Stimulated activated CD4-positive, alpha-beta T cell treated with anti-CD3 and anti-CD28 coated beads, TNF-alpha, amount 100 ng/mL, for 1 hour (primary cell): ENCODE measurements around the gene HOXD8.

Experiments used
- DNase-seq, 3 donors: peaks; one replicate each; pipeline ENCODE4 v3.0.0-alpha.2; 2020; ENCODE audit warnings: low read depth in 3 of 3, low spot score in 1 of 3

Gene HOXD8

DNA sequence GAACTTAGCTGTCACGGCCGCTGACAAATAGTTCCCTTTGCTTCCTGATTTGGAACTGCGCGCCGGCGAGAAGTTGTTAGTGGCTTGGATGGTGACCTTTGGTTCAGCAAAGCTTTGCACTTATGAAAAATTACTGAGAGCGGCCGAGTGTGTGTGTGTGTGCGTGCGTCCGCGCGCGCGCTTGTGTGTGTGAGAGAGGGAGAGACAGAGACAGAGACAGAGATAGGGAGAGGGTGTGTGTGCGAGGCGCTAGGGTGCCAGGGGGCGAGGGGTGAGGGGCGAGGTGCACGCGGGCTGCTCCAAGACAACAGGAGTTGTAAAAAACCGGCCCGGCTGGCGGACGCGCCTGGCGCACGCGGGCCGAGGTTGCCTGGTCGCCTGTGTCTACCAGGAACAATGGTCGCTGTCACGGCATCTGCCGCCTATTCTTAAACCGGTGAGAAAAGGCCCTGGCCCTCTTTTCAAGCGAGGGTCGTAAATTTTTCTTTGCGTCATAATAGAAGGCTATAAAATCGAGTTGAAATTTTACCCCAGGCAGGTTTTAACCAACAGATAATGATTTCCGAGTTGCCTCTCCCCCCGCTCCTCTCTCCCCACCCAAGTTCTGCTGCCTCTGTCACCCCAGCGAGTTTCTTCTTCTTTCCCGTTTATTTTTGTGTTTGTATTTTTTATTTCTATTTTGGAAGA is 28.1 kb downstream of the HOXD8 start:
- no peak for DNase-seq

DNA sequence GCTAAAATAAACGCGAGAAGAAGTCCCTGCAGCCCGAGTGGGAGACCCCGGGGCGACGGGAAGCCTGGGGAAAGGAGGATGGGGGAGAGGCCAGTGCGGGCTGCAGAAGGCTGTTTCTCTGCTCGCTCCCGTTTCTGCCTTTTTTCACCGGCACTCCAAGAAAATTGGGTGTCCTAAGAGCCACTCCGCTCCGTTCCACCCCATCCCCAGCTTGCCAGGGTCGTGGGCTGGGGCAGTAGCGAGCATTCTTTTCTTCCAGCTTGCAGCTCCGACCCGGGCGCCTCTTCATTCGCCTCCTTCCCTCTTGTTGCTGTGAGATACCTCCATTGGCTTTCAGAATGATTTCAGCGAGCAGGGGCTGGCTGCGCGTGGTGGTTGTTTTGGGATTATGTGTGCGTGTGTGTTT is 28.7 kb downstream of the HOXD8 start:
- DNase-seq: no peak

DNA sequence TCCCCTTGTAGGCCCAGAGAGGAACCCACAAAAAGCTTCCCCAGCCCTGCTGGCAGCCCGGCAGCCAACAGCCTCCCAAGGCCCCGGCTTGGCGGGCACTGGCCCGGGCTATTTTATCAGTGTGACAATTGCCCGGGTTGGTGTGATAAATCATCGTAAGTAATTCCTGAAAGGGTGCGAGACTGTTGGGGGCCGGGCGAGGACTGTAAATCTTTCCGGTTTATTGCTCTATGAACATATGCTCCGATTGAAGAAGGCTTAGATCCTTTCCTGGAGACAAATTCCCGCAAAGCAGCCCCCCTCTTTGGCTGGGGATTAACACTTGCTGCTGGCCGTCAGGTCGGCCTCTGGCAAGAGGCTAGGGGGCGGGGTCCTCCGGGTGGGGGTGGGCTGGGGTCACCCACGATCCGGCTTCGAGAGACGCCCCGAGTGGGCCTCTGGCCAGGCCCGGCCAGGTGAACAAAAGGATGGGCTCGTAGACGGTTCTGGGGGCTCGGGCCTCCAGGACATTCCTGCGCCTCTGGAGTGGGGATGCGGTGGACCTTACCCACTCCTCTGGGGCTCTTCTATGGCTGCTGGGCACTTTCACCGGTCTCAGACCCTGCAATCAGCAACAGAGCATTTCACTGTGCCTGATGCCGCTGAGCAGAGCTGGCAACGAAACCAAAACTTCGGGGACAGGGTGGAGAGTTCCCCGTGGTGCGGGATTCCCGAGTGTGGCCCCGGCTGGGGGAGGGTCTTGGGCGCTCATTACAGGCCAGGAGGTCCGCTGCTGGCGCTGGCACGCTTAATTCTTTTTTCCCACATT is 29.6 kb downstream of the HOXD8 start:
- DNase-seq: no peak

DNA sequence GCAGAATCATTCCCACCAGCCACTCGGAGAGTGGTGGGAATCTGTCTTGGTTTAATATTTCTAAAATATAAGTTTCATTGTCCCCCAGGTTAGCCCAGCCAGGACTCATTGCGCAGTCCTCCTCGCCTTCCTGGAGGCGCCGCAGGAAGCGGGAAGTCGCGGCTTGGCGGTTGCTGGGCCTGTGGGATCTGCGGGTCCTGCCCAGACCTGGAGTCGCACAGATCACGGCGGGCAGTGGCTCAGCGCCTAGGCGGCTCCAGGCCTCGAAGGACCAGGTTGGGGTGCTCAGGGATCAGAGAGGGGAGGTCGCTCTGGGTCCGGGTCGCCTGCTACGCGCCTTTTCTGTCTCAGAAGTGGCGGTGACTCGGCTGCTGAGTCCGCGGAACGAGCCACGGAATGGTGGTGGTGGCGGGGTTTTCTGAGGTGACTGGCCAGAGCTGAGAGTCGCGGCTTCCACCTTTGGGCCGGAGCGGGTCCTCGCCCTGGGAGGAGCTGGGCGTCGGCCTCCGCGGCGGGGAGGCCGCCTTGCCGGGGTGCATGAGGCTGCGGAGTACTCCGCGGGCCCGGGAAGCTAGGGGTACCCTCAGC is 30.3 kb downstream of the HOXD8 start:
- no peak for DNase-seq

DNA sequence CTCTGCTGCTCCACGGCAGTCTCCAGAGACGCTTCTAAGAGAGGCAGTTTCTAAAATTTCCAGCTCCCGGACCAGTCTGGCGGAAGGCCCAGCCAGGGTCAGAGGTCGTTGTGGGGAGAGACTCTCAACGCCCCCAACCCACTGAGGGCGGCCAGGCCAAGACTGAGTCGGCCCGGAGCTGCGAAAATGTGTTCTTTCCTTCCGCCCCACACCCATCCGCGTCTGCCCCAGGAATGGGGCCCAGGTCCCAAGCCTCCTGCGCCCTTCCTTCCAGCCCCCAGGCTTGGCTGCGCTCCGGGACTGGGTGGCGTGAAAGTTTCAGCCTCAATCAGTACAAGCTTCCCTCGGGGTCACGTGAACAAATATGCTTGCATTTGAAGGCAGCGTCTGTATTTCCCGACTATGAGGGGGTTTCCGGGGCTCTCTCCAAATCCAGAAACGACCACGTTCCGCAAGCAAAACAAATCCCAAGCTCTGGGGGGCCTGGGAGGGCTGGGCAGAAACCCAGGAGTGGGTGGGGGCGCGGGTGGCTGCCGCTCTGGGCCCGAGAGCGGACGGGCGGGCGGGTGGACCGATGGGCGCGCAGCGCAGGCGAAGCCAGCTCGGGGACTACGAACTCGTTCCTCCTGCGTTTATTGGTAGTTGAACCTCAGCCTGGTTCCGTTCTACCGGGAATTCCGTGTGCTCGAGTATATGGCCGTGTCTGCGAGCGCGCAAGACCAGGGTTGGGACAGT is 30.9 kb downstream of the HOXD8 start:
- DNase-seq: no peak

DNA sequence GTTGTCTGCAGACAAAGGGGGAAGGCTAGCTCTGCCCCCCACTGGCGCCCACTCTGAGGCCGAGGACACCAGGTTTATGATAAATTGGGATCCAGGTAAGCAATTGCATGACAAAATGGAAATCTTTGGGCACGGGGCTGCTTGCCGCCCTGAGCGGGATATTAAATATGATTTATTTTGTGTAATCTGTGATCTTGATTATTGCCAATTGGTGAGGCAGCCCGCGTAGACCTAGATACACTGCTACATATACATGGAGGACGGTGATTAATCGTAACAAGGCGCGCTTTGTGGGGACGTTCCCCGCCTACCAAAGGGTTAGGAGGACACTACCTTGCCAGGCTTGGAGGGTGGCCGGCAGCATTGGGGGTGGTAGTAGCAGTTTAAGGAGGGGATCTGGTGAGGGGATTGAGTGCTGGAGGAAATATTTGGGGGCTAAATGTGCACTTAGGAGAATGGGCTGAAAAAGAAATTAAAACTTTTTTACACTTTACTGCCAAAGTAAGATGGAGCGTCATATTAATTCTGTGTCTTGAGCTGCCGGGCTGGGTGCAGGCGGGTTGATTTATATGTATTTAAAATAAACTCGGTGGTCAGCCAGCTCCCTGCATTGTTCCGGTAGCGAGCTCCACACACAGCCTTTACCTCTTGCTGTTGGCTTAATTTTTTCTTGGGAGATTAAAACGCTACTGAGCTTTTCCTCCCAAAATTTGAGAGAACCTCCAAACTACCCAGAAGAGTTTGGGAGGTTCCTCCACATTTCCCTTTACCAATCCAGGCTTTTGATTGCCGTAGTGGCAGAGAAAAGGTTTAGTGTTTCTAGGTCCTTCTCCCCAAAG is 31.7 kb downstream of the HOXD8 start:
- no peak for DNase-seq

DNA sequence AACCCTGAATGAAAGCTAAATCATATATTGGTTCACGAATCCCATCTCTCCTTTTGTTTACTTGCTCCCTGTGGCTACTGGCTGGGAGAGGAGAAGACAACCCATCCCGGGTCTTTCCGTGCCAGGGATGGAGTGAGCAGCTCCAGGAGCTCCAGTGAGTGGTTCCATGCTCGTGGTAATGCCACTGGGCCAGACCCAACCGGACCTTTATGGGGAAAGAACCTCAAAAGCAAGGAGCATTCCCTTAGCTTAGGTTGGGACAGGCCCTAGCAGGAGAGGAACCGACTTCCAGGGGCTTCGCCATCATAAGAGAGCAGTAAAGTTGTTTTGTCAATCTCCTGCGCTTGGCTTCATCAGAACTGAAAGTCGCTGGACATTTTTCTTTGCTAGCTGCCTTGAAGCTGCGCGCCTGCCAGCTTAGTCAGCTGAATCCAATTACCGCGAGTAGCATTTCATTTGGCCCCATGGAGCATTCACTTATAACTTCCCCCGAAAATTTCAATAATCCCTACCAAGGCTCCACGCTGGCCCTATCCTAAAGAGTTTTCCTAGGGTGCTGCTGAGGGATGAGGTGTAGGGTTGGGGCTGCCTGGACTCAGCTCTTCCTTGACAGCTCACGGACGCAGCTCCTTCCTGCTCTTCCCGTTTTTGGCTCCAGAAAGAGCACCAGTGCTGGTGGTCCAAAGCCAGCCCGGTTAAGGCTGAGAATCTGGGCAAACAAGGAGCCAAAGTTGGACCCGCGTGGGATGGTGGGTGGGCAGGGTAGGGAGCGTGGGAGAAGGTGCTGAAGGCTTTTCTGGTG is 32.5 kb downstream of the HOXD8 start:
- no peak for DNase-seq

DNA sequence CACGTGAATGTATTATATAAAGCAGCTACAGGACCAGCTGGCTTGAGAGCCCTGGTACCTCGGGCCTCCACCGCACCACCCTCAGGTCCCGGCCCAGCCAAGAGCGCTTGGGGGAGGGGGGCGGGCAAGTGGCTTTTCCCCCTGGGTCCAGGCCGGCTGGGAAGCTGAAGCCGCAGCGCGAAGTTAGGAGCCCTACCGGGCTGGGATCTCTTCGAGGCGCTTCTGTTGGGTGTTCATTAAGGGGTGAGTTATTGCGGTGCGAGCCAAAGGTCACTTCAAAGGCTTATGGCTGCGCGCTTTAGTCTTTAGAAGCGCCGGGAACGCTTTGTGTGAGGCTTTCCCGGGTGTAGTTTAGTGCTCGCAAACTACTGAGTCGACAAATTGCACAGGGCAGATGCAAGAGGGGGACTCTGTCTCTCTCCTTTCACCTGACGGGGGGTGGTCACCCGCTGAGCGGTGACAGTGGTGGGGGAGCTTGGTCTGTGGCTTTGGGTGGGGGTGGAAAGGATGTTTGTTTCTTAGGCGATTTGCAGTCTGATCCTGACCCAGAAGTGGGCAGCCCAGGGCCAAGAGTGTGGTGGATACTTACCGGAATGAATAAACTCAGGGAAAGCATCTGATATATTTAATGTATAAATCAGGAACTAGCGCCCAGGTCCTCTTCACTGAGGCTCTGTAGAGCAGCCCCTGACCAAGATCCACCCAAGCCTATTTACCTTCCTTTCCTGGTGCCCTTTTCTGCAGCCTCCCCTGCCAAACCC is 33.6 kb downstream of the HOXD8 start:
- no peak for DNase-seq

DNA sequence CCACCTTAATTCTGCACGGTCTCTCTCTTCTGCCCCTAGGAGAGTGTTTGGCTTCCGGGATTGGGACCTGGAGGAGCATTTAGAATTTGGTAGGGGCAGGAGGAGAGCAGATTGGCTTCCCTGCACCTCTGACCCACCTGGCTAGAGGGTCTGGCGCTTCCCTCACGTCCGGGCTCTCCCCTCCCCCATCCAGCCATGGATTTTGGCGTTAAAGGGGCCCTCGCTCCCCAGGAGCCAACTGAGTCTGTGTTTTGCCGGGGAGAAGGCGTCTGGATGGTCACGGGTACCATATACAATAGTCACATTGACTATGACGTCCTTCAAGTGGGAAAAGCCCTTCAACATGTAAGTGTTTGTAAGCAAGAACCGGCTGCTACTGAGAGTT is 34.2 kb downstream of the HOXD8 start:
- no peak for DNase-seq

DNA sequence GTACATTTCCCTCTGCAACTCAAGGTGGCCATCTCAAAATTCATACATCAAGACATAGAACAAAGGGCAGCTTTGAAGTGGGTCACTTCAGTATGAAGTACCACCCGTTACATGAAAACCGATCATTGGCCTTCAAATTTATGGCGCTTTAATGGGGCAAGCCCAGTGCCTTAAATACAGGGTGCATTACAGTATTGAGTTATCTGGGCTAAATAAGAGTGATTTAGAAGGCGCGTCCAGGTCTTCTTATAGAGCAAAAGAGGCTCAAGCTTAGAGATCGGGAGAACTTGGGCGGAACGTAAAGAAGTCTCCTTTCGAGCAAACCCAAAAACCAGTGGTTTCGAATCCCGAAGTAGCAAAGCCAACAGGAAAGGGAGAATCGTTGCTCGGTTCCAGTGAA is 34.7 kb downstream of the HOXD8 start:
- no peak for DNase-seq

DNA sequence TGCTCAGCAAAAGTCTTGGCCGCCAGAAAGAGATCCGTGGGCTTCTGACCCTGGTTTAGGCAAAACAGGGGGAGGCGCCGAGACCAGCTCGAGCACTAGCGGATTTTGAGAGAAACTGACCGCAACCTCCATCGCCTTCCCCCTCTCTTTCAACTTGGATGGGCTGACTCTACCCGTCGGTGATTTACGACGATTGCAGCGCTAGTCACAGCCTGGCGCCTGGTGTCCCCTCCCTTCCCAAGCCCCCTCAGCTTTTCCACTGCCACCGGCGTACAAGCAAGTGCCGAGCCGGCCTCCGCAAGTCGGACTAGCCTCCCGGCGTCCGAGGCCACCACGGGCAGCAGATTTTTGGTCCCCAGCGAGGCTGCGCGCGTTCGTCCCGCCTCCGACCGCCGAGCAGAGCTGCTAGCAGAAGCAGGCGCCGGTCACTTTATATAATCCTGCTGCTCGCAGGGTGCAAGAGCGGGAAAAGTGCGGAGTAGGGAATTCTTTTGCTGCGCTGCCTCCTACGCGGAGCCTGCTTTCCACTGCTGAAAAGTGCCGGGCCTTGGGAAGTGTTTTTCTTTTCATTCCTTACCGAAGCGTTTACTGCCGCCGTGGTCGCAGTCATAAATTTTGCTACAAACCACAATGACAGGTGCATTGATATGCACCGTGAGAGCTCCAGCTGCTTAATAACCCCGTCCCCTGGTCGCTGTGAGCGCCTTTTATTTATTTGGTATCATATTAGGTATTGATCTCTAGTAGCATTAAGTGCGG is 35.3 kb downstream of the HOXD8 start:
- DNase-seq: no peak

DNA sequence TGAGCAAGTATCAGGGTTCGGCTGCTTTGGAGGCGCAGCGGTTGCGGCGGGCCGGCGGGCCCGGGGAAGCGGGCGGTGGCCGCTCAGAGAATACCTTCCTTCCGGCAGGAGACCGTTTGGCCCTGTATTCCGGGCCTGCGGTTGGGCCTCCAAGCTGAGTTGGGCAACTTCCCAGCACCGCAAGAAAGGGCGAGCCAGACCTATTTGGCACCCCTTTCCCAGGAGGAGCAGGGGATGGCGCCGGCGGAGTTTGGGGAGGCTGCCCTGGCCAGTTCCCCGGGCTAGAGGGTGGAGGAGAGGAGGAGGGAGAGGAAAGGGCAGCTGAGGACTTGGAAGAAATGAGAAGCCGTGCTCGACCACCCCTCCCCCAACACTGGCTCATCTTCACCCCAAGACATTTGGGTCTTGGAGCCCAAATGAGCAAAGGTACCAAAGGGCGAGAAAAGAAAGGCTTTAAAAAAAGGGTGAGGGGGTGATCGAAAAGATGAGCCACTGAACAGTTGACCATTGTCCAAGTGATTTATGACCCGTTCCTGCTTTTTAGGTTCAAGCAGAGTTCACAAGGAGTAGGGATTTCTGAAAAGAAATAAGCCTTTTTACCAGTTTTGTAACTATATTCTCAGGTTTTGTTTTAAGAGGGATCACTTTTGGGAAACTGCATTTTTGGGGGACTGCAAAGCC is 36.0 kb downstream of the HOXD8 start:
- DNase-seq: no peak

DNA sequence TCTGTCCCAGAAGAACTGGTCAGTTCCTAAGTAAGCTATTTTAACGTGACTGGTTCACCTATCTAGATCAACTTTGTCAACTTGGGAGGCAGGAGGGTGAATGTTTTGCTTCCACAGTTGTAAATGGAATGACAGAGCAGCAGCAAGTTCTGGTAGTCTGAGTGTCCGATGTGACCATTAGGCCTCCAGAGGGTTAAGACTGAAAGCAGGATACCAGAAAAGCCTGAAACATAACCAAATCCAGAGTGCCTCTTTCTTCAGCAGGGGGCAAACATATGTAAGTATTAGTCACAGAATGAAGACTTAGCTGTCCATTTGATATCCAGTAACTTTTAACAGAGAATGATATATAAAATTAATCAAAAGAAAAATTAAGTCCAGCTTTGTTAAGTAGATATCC is 36.8 kb downstream of the HOXD8 start:
- no peak for DNase-seq

DNA sequence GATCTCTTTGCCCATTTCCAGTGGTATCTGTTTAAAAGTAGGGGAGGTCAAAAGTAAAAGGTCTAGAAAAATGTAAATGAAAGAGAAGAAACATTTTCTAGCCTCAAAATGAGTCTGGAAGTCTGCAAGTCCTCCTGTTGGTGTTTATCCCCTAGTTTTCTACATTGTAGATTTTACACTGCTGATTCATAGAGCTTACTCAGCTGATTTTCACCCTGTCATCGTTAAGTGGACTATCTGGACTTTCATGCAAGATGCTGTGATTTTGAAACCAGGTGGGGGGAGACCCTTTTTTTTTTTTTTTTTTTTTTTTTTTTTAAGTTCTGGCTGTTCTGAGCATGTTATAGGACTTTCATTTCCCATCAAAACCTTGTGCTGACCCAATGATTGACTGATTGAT is 37.9 kb downstream of the HOXD8 start:
- DNase-seq: no peak

DNA sequence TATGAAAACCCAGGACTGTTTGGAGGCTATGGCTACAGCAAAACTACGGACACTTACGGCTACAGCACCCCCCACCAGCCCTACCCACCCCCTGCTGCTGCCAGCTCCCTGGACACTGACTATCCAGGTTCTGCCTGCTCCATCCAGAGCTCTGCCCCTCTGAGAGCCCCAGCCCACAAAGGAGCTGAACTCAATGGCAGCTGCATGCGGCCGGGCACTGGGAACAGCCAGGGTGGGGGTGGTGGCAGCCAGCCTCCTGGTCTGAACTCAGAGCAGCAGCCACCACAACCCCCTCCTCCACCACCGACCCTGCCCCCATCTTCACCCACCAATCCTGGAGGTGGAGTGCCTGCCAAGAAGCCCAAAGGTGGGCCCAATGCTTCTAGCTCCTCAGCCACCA is 39.7 kb downstream of the HOXD8 start:
- no peak for DNase-seq

DNA sequence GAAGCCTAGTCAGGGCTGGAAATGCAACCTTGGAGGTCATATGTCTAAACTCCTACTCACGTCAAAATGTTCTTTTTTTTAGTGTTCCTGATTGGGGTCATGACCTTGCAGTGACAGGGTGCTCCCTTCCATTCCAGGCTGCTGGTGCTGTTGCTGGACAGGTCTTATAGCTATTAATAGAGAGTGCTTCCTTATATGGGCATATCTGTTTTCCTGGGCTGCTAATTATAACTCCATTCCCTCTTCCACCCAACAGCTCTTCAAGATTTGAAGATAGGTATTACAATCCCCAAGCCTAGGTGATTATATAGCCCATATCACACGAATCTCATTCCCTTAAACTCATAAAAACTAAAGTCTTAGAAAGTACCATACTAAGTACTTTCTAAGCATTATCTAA is 40.2 kb downstream of the HOXD8 start:
- no peak for DNase-seq

DNA sequence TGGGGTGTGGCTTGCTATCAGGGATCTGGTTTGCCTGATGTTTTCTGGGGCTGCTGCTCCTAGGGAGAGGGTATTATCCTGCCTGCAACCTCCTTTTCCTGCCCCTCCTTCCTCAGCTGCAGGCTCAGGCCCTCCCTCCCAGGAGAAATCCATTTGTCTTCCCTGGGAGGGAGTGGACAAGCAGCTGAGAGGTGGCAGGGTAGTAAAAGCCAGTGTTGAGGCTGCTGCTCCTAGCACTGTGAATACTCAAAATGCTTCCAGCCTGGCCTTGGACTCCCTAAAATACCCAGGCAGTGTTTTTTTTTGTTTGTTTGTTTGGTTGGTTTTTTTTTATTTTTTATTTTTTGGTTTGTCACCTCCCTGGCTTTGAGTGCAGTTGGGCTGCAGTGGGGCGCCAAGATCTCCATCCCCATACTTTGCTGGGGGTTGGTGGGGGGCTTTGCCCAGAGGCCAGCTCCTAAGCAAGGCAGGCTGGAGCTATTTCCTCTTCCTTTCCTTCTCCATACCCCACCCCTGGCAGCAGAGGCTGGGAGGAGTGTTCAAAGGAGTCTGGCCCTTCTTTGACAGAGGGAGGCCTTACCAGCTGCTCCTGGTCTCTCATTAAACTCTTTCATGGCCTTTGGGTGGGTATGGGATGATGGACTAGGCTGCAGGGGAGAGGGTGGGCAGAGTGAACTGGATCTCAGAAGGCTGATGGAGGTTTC is 41.2 kb downstream of the HOXD8 start:
- DNase-seq: no peak
